DND-41 (cell line): ENCODE measurements around the gene LTA4H.

Source experiments
- CTCF ChIP-seq: IDR thresholded peaks from 2 replicates; pipeline ENCODE4 v1.5.1; 2012; ENCODE audit warnings: borderline replicate concordance, low read length, moderate library complexity, mild to moderate bottlenecking; ENCODE audit not compliant: poor library complexity, severe bottlenecking; ENCODE audit errors: extremely low read depth
- EZH2 ChIP-seq: IDR thresholded peaks from 3 replicates; pipeline ENCODE4 v1.6.1; 2012; ENCODE audit warnings: borderline replicate concordance, low read depth, mild to moderate bottlenecking, moderate library complexity, low read length, inconsistent platforms; ENCODE audit not compliant: severe bottlenecking

- TF ChIP-seq CTCF: no peak
- TF ChIP-seq EZH2: no peak
Measured at GRCh38 chr12:95986635-95987570, 48.5 kb downstream of the LTA4H start.
